Neural cell (in vitro differentiated cells): ENCODE measurements around the gene ANGEL1. TPM values are rescaled to one million over a fixed set of nuclear protein-coding genes. Genes with fewer than 3 reads are reported as not detected.

Experiments
- H2AFZ ChIP-seq: fragments of 200-600, 300-800 bp; sonication (generic), shearing (Covaris generic); 2 replicates; pipeline ENCODE4 v1.6.0; 2014; ENCODE audit warnings: low read depth, mild to moderate bottlenecking, antibody characterized with exemption, low read length, moderate library complexity
- H3F3A ChIP-seq: fragments of 200-600 bp; shearing (Covaris generic); 2 replicates; pipeline ENCODE4 v1.6.1; 2016; ENCODE audit warnings: mild to moderate bottlenecking, moderate library complexity, mixed read lengths, antibody characterized with exemption, low read length; ENCODE audit not compliant: insufficient read depth, poor library complexity, severe bottlenecking
- H3K27ac ChIP-seq: fragments of 200-600, 300-800 bp; sonication (generic), shearing (Covaris generic); 2 replicates; pipeline ENCODE4 v1.5.1; 2014; ENCODE audit warnings: mild to moderate bottlenecking, low read length, moderate library complexity
- H3K27me3 ChIP-seq: fragments of 300-800, 200-600 bp; sonication (generic), shearing (Covaris generic); 2 replicates; pipeline ENCODE4 v1.6.0; 2014; ENCODE audit warnings: mild to moderate bottlenecking, low read depth, low read length, moderate library complexity; ENCODE audit not compliant: insufficient read depth
- H3K36me3 ChIP-seq: fragments of 300-800, 200-600 bp; sonication (generic), shearing (Covaris generic); 2 replicates; pipeline ENCODE4 v1.5.1; 2014; ENCODE audit warnings: mild to moderate bottlenecking, antibody characterized with exemption, low read length, moderate library complexity; ENCODE audit not compliant: insufficient read depth
- H3K4me2 ChIP-seq: fragments of 300-800, 200-600 bp; sonication (generic), shearing (Covaris generic); 2 replicates; pipeline ENCODE4 v1.6.0; 2014; ENCODE audit warnings: mild to moderate bottlenecking, low read length
- H3K4me3 ChIP-seq: fragments of 300-800, 200-600 bp; sonication (generic), shearing (Covaris generic); 2 replicates; pipeline ENCODE4 v1.5.1; 2014; ENCODE audit warnings: mild to moderate bottlenecking, low read length, moderate library complexity
- H3K79me2 ChIP-seq: fragments of 200-600 bp; shearing (Covaris generic); replicated peaks from 2 replicates; pipeline ENCODE4 v1.6.0; 2014; ENCODE audit warnings: mild to moderate bottlenecking, low read length, moderate library complexity; ENCODE audit not compliant: insufficient read depth
- H3K9ac ChIP-seq: fragments of 300-800, 200-600 bp; sonication (generic), shearing (Covaris generic); 2 replicates; pipeline ENCODE4 v1.6.1; 2016; ENCODE audit warnings: mild to moderate bottlenecking, low read length, mixed read lengths
- H3K9me2 ChIP-seq: fragments of 200-600 bp; shearing (Covaris generic); 2 replicates; pipeline ENCODE4 v1.6.1; 2016; ENCODE audit warnings: mild to moderate bottlenecking, low read length, mixed read lengths; ENCODE audit not compliant: insufficient read depth
- H3K9me3 ChIP-seq: fragments of 200-600, 300-800 bp; sonication (generic), shearing (Covaris generic); 2 replicates; pipeline ENCODE4 v1.6.1; 2016; ENCODE audit warnings: mild to moderate bottlenecking, mixed run types, low read length, moderate library complexity, mixed read lengths
- H4K20me1 ChIP-seq: fragments of 200-600 bp; shearing (Covaris generic); 2 replicates; pipeline ENCODE4 v1.6.1; 2016; ENCODE audit warnings: mild to moderate bottlenecking, mixed run types; ENCODE audit not compliant: insufficient read depth
- EP300 ChIP-seq: fragments of 450-650 bp; conservative IDR thresholded peaks from 2 replicates; pipeline ENCODE4 v1.6.1; 2014; ENCODE audit warnings: antibody characterized with exemption, mild to moderate bottlenecking, moderate library complexity; ENCODE audit not compliant: poor library complexity, severe bottlenecking
- EZH2 ChIP-seq: fragments of 200-600, 300-800 bp; shearing (Covaris generic), sonication (generic); IDR thresholded peaks from 2 replicates; pipeline ENCODE4 v1.6.1; 2014; ENCODE audit warnings: antibody characterized with exemption, low read length, borderline replicate concordance, mild to moderate bottlenecking; ENCODE audit not compliant: insufficient read depth, poor library complexity, severe bottlenecking
- MXI1 ChIP-seq: fragments of 450-650 bp; conservative IDR thresholded peaks from 2 replicates; pipeline ENCODE4 v1.6.1; 2014; ENCODE audit warnings: antibody characterized with exemption, mild to moderate bottlenecking; ENCODE audit not compliant: poor library complexity, severe bottlenecking
- POLR2AphosphoS5 ChIP-seq: IDR thresholded peaks from 2 replicates; pipeline ENCODE4 v1.6.1; 2012
- RAD21 ChIP-seq: fragments of 450-650 bp; conservative IDR thresholded peaks from 2 replicates; pipeline ENCODE4 v1.6.1; 2014; ENCODE audit warnings: antibody characterized with exemption, mild to moderate bottlenecking, moderate library complexity
- SMC3 ChIP-seq: fragments of 450-650 bp; conservative IDR thresholded peaks from 2 replicates; pipeline ENCODE4 v1.6.1; 2014; ENCODE audit warnings: antibody characterized with exemption, mild to moderate bottlenecking, moderate library complexity; ENCODE audit not compliant: poor library complexity
- TAF1 ChIP-seq: IDR thresholded peaks from 2 replicates; pipeline ENCODE4 v1.6.1; 2012; ENCODE audit warnings: low read depth
- polyA minus RNA-seq: library from RNA; depleted of rRNA, polyadenylated mRNA; stranded (reverse); fragments of >200 nt; gene quantifications from 2 replicates; pipeline ENCODE4 v1.2.3, GENCODE V29; 2014
- polyA plus RNA-seq: library from polyadenylated mRNA; depleted of rRNA; stranded (reverse); fragments of >200 nt; gene quantifications from 2 replicates; pipeline ENCODE4 v1.2.3, GENCODE V29; 2014
- TF ChIP-seq, protein P1 (sequence below): IDR thresholded peaks from 2 replicates; pipeline ENCODE4 v1.6.1; 2012; ENCODE audit warnings: borderline replicate concordance
- TF ChIP-seq, protein P2 (sequence below): fragments of 450-650 bp; IDR thresholded peaks from 2 replicates; pipeline ENCODE4 v1.5.1; 2014; ENCODE audit warnings: antibody characterized with exemption, mild to moderate bottlenecking, moderate library complexity; ENCODE audit not compliant: poor library complexity, severe bottlenecking

The ANGEL1 gene, protein sequence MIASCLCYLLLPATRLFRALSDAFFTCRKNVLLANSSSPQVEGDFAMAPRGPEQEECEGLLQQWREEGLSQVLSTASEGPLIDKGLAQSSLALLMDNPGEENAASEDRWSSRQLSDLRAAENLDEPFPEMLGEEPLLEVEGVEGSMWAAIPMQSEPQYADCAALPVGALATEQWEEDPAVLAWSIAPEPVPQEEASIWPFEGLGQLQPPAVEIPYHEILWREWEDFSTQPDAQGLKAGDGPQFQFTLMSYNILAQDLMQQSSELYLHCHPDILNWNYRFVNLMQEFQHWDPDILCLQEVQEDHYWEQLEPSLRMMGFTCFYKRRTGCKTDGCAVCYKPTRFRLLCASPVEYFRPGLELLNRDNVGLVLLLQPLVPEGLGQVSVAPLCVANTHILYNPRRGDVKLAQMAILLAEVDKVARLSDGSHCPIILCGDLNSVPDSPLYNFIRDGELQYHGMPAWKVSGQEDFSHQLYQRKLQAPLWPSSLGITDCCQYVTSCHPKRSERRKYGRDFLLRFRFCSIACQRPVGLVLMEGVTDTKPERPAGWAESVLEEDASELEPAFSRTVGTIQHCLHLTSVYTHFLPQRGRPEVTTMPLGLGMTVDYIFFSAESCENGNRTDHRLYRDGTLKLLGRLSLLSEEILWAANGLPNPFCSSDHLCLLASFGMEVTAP
- polyA plus RNA-seq: 18.4 and 19.2 TPM in 2 replicates
- 15.8 and 17.5 TPM in 2 replicates for polyA minus RNA-seq

DNA sequence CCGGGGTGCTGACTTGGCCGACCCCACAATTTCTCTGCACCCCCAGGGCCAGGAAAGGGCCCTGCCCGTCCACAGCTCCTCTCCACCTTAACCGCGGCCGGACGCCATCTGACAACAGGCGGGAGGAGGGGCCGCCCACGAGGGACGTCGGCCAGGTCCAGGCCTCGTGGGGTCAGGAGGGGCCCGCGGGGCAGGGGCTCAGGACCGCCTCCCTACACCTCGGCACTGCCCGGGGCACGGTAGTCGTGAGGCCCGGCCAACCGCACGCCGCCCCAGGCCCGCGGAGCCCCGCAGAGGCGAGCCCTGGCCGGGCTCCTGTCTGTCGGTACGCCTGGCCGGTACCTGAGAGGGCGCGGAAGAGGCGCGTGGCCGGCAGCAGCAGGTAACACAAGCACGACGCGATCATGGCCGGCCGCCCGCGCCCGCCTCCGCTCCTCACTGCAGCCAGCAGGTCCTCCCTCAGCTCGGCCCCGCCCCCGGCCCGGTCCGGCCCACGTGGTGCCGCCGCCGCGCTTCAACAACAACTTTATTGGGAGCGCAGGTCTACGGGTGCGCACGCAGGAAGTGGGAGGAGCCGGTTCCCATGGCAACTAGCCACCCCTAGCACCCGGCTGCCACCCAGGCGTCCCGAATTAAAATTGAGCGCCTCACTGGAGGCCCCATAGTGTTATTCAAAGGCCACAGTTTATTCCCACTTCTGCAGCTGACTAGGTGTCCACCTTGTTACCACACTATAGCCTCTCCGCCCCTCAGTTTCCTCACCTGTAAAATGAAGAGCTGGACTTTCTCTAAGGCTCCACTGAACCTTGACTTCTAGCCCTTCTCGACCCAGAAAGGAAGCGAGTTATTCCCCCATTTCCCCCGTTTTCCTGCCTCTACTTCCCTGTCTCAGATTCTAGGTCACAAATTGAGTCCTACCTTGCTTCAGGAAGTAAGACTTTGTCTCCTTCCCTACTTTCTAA, at the start of gene ANGEL1:
ANGEL1 (minus strand) TSS at position 461 of the 962 bp plus-strand sequence; CDS start at position 406, 55 bp downstream.
- H3K27me3 ChIP-seq: no peaks in the 10 kb centered on the region
- no peaks in the 10 kb centered on the region for H3F3A ChIP-seq
- H3K4me3 ChIP-seq: peak within 1 kb of the TSS; percentile 95
- H4K20me1 ChIP-seq: no peaks in the 10 kb centered on the region
- no peaks in the 10 kb centered on the region for H3K36me3 ChIP-seq
- no peak within 1 kb of the TSS for H3K27ac ChIP-seq
- H2AFZ ChIP-seq: peak within 1 kb of the TSS; percentile 67
- H3K9me3 ChIP-seq: no peaks in the 10 kb centered on the region
- H3K4me2 ChIP-seq: peak within 1 kb of the TSS; percentile 65
- H3K9ac ChIP-seq: peak within 1 kb of the TSS; percentile 83
- H3K79me2 ChIP-seq: no peaks in the 10 kb centered on the region
- H3K9me2 ChIP-seq: no peaks in the 10 kb centered on the region
- TF ChIP-seq MXI1: peak; percentile 92
- TF ChIP-seq, protein P1, sequence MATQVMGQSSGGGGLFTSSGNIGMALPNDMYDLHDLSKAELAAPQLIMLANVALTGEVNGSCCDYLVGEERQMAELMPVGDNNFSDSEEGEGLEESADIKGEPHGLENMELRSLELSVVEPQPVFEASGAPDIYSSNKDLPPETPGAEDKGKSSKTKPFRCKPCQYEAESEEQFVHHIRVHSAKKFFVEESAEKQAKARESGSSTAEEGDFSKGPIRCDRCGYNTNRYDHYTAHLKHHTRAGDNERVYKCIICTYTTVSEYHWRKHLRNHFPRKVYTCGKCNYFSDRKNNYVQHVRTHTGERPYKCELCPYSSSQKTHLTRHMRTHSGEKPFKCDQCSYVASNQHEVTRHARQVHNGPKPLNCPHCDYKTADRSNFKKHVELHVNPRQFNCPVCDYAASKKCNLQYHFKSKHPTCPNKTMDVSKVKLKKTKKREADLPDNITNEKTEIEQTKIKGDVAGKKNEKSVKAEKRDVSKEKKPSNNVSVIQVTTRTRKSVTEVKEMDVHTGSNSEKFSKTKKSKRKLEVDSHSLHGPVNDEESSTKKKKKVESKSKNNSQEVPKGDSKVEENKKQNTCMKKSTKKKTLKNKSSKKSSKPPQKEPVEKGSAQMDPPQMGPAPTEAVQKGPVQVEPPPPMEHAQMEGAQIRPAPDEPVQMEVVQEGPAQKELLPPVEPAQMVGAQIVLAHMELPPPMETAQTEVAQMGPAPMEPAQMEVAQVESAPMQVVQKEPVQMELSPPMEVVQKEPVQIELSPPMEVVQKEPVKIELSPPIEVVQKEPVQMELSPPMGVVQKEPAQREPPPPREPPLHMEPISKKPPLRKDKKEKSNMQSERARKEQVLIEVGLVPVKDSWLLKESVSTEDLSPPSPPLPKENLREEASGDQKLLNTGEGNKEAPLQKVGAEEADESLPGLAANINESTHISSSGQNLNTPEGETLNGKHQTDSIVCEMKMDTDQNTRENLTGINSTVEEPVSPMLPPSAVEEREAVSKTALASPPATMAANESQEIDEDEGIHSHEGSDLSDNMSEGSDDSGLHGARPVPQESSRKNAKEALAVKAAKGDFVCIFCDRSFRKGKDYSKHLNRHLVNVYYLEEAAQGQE: peak; percentile 25
- TF ChIP-seq SMC3: no peak
- TF ChIP-seq, protein P2, sequence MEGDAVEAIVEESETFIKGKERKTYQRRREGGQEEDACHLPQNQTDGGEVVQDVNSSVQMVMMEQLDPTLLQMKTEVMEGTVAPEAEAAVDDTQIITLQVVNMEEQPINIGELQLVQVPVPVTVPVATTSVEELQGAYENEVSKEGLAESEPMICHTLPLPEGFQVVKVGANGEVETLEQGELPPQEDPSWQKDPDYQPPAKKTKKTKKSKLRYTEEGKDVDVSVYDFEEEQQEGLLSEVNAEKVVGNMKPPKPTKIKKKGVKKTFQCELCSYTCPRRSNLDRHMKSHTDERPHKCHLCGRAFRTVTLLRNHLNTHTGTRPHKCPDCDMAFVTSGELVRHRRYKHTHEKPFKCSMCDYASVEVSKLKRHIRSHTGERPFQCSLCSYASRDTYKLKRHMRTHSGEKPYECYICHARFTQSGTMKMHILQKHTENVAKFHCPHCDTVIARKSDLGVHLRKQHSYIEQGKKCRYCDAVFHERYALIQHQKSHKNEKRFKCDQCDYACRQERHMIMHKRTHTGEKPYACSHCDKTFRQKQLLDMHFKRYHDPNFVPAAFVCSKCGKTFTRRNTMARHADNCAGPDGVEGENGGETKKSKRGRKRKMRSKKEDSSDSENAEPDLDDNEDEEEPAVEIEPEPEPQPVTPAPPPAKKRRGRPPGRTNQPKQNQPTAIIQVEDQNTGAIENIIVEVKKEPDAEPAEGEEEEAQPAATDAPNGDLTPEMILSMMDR: peak; percentile 17
- TF ChIP-seq RAD21: peak; percentile 15
- peak; percentile 59 for TF ChIP-seq TAF1
- peak; percentile 90 for TF ChIP-seq POLR2AphosphoS5
- peak; percentile 78 for TF ChIP-seq EP300
- TF ChIP-seq EZH2: no peak
